ENCODE results near the gene PDZD2.
"Not testable (repeated sequence)": the region's sequence is repeated elsewhere in the genome, so short reads cannot be mapped to it uniquely, and the experiment has no call there.

PDZD2 gene

DNA sequence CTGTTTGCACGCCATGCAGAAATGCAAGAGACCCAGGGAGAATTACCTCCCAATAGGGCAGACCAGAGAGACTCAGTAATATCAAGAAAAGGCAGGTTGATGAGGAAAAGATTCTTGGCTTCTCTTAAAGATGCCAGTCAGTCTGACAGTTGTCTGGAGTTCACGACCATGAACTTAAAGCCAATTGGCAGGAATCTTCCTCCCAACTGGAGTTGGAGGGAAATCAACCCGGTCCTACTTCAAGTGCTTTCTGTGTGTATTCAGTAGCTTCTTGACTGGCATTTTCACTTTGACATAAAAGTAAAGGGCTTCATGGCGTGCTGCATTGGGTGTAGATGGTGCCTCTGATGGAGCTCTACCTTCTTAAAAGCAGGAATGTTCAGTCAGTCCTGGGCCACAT lies 390.9 kb downstream of the PDZD2 start:
- DNase-seq (ENCODE audit: low read depth in 1 of 2, low spot score in 1 of 2) = no peak

DNA sequence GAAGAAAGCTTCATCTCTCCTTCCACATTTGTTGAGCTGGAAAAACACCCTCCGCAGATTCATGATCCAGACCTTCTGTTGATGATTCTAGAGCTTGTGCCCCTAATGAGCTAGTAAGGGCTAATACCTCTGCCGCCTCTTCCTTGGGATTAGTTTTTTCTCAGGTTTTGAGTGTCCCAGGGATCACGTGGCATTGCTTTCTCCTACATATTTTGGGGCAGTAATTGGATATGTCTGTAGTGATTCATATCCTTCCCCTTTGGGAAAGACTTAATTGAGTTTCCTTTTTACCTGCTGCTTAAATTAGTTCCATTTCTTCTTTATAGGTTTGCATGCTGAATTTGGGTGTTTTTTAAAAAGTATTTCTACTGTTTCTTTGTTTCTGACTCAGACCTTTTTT lies 391.3 kb downstream of the PDZD2 start:
- DNase-seq (ENCODE audit: low read depth in 1 of 2, low spot score in 1 of 2) = no peak

DNA sequence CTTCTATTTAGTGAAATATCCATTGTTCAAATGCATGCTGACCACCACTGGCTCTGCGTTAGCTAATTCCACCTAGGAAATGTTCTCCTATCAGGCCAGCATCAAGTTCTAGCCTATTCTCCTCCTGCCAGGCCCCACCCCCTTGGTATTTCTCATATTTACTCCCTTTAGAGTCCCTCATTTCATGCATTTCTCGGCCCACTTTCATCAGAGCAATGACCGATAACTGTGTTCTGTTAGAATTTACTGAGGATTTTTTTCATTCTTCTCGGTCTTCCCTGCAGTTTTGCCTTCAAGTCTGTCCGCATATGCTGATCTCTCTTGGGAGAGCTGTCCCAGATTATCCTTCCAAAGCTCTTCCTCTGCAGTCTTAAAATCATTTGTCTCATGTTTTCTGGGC lies 391.8 kb downstream of the PDZD2 start:
- DNase-seq (ENCODE audit: low read depth in 1 of 2, low spot score in 1 of 2) = no peak

DNA sequence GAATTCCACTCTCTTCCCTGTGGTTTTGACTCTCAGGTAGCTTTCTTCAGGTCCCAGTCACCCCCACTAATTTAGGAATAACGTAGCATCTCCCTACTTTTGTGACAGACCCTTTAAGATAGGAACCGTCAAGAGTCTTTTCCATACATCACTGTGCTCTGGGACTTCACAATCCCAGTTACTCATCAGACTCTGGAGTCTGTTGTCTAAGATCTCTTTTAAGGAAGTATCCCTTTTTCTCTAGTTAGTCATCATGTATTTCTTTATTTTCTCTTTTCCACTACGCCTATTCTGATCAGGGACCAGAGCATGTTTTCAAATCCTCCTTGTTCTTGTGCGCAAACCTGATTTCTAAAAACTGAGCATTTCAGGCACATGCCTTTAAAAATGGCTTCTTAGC lies 392.2 kb downstream of the PDZD2 start:
- DNase-seq (ENCODE audit: low read depth in 1 of 2, low spot score in 1 of 2) = no peak

DNA sequence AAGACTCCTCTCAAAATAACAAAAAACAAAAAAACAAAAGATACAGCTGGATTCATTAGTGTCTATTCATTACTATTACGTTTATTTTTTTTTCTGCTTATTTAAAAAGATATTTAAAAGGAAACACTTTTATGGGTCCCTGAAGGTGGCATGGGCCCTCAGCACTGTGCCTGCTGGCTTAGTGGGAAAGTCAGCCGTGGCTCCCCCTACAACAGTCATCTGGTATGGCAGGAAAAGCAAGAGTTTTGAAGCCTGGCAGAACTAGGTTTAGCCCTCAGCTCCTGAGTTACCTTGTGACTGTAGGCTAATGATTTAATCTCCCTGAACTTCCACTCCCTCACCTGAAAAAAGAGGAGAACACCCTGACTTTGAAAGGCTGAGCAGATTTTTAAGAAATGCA lies 399.6 kb downstream of the PDZD2 start:
- no peak for DNase-seq (ENCODE audit: low read depth in 1 of 2, low spot score in 1 of 2)

DNA sequence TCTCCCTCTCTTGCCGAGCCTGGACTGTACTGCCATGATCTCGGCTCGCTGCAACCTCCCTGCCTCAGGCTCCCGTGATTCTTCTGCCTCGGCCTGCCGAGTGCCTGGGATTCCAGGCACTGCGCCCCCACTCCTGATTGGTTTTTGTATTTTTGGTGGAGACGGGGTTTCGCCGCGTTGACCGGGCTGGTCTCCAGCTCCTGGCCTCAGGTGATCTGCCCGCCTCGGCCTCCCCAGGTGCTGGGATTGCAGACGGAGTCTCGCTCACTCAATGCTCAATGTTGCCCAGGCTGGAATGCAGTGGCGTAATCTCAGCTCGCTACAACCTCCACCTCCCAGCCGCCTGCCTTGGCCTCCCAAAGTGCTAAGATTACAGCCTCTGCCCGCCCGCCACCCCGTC lies 400.2 kb downstream of the PDZD2 start:
- not testable (repeated sequence) for DNase-seq (ENCODE audit: low read depth in 1 of 2, low spot score in 1 of 2)

DNA sequence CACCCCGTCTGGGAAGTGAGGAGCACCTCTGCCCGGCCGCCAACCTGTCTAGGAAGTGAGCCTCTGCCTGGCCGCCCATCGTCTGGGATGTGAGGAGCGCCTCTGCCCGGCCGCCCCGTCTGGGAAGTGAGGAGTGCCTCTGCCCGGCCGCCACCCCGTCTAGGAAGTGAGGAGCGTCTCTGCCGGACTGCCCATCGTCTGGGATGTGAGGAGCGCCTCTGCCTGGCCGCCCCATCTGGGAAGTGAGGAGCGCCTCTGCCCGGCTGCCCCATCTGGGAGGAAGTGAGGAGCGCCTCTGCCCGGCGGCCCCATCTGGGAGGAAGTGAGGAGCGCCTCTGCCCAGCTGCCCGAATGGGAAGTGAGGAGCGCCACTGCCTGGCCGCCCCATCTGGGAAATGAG lies 400.7 kb downstream of the PDZD2 start:
- not testable (repeated sequence) for DNase-seq (ENCODE audit: low read depth in 1 of 2, low spot score in 1 of 2)

DNA sequence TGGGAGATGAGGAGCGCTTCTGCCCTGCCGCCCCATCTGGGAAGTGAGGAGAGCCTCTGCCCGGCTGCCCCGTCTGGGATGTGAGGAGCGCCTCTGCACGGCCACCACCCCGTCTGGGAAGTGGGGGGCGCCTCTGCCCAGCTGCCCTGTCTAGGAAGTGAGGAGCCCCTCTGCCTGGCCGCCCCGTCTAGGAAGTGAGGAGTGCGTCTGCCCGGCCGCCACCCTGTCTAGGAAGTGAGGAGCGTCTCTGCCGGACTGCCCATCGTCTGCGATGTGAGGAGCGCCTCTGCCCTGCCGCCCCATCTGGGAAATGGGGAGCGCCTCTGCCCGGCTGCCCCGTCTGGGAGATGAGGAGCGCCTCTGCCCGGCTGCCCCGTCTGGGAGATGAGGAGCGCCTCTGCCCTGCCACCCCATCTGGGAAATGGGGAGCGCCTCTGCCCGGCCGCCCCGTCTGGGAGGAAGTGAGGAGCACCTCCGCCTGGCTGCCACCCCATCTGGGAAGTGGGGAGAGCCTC lies 401.3 kb downstream of the PDZD2 start:
- not testable (repeated sequence) for DNase-seq (ENCODE audit: low read depth in 1 of 2, low spot score in 1 of 2)

DNA sequence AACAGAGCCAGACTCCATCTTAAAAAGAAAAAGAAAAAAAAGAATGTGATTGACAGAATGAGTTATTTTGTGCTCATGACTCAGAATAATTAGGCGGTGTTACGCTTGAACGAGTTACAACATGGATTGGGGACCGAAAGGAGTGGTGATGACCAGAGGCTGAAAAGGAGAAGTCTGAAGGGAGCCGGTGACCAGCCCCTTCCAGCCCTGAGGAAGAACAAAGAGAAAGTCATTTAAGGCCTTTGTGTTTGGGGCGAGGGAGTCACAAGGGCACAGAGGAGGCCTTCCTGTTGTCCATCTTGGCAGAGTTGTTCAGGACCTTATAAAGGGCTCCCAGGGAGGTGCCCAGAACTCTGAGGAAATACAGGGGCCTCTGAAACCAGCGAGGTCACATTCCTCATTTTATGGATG lies 403.6 kb downstream of the PDZD2 start:
- no peak for DNase-seq (ENCODE audit: low read depth in 1 of 2, low spot score in 1 of 2)

DNA sequence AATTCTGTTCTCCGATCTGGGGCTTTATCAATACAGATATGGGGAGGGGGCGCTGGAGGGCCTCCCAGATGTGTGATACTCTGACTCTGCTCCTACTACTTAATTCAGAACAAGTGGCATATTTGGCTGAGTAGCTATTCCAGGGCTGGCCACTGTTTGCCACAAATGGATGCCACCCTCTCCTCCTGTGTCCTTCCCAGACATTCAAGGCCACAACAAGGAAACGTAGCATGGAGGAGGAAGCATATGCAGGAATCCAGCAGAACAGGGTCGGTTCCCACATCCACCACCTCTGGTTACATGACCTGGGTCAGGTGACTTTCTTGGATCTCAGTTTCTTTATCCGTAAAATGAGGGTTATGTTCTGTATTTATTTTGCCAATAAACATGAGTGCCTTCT lies 404.2 kb downstream of the PDZD2 start:
- DNase-seq (ENCODE audit: low read depth in 1 of 2, low spot score in 1 of 2) = no peak

DNA sequence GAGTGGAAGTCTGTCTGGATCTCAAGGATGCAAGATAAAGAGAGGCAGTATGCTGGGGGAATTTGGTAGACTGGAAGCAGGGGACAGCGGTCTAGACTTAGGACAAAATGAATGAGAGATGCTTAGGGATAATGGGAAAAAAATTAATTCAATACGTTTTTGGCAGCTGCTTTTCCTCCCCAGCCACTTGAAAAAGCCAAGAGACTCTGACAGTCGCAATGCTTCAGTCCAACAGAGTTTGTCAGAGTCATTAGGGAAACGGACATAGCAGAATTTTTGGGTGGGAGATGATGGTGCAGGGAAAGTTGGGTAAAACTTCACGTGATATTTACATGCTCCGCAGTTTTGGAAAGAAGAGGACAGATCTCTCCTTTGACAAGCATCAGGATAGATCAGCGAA lies 405.5 kb downstream of the PDZD2 start:
- no peak for DNase-seq (ENCODE audit: low read depth in 1 of 2, low spot score in 1 of 2)

DNA sequence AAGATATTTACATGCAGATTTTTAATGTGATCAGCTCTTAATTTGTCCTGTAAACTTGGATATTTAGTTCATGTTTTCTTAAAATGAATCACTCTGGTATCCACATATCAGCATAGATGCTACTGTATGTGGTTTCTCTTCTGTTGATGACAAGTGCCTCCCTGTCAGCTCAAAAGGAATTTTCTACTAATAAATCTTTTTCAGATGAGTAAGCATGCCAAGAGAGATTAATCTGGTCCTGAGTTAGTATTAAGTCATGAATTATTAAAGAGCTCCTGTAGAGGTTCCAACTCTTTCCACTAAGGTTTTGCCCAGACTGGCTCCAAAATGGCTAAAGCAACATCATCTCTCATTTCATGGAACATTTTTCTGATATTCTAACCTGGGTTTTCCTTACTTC lies 406.0 kb downstream of the PDZD2 start:
- DNase-seq (ENCODE audit: low read depth in 1 of 2, low spot score in 1 of 2) = no peak

DNA sequence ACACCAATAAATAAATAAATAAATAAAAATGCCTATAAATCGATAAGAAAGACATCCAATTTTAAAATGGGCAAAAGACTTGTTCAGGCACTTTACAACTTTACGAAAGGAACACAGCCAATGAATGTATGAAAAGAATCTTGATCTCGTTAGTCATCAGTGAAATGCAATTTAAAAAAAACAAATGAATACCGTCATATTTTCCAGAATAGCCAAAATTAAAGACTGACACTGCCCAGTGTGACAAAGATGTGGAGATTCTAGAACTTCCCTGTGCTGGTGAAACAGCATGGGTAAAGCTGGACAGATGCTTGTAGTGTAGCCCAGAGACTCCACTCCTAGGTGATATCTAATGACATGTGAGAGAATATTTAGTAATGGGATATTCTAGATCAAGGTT lies 408.1 kb downstream of the PDZD2 start:
- DNase-seq (ENCODE audit: low read depth in 1 of 2, low spot score in 1 of 2) = no peak

DNA sequence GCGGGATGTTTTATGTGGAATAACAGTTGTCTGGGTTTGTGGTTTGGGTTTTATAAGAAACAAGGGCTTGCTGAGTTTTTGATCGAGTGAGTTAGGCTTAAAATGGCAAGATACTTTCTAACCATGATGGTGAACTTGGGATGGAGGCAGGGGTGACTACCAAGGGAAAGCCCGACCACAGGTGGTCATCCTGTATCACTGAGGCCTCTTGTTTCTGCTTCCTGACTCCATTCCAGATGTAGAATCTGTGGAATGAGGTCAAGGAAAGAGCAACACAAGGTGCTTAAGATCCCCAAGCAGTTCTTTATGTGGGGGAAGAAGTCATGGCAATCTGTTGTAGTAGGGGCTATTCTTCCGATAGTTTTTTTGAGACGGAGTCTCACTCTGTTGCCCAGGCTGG lies 412.9 kb downstream of the PDZD2 start:
- no peak for DNase-seq (ENCODE audit: low read depth in 1 of 2, low spot score in 1 of 2)

DNA sequence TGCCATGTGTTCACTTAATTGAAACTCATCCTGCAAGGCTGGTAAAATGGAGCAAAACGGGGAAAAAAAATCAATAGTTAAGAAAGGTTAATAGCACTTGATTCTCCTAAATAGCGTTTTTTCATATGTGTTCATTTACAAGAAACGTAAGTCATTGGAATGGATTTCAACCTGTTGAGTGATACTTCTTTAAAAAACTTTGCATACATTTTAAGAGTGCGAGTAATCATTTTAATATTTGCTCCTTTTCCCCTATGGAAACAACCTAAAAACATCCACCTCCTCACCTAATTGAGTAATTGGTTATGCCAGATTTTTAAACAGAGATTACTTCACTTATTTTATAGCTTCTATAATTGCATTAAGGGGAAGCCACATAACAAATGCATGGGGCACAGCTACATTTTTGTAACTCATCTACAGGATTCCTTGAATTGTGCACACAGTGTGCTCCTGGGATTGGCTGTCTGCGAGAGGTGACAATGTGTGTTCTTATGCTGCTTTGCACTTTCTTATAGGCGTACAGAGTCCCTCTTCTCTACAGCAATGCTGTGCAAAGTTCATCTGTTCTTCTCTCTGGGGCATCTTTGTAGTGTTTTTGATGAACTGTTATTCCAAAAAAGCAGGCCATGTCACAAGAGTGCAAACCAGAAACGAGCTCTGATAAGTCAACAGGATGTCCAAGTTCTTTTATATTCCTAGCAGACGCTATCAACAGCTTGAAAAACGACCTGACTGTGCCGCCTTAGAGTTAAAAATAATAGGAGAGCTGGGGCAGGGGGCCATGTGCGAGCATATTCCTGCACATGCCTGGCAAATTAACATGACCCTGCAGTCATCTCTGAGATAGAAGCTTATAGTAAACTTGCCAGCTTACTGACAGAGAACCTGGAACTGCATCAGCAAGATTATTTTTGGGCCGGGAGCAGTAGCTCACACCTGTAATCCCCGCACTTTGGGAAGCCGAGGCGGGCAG lies 417.2 kb downstream of the PDZD2 start:
- DNase-seq (ENCODE audit: low read depth in 1 of 2, low spot score in 1 of 2) = no peak

DNA sequence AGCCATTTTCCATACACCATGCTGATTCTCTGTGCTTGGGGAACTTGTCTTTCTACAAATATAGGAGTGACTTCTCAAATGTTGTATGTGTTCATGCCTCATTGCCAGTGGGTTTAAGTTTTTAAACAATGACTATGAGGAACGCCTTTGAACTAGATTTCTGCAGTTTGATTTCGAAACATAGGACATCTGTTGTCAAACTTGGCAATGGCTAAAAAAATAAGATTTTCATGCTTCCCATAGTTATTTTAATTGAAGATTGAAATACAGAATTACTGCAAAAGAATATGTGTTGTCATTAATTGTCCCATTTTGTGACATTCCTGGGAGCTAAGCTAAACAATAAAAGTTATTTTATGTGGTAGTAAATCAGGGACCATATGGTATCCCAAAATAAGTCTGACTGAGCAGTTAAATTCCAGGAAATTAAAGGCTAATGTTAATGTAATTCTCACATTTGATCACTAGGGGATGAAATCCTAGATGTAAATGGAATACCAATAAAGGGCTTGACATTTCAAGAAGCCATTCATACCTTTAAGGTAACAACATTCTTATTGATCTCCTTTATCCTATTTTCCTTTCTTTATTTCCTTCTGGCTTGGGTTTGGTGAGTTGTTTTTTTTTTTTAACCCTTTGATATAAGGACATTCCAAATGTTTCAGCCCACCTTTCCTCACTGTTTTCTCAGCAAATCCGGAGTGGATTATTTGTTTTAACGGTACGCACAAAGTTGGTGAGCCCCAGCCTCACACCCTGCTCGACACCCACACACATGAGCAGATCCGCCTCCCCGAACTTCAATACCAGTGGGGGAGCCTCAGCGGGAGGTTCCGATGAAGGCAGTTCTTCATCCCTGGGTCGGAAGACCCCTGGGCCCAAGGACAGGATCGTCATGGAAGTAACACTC lies 418.5 kb downstream of the PDZD2 start:
- DNase-seq (ENCODE audit: low read depth in 1 of 2, low spot score in 1 of 2) = no peak

DNA sequence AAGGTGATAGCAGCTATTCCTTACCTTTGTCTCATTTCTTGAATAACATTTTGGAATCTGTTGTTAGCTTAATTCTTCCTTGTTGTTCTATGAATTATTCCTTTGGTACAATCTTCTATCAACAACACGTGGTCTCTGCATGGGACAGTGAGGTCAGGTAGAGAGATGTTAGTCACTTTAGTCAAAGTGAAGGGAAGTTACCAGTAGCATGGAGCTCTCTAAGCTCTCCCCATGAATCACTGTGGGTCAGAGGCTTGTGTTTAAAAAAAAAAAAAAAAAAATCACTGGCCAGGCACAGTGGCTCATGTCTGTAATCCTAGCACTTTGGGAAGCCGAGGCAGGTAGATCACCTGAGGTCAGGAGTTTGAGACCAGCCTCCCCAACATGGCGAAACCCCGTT lies 419.2 kb downstream of the PDZD2 start:
- DNase-seq (ENCODE audit: low read depth in 1 of 2, low spot score in 1 of 2) = no peak

DNA sequence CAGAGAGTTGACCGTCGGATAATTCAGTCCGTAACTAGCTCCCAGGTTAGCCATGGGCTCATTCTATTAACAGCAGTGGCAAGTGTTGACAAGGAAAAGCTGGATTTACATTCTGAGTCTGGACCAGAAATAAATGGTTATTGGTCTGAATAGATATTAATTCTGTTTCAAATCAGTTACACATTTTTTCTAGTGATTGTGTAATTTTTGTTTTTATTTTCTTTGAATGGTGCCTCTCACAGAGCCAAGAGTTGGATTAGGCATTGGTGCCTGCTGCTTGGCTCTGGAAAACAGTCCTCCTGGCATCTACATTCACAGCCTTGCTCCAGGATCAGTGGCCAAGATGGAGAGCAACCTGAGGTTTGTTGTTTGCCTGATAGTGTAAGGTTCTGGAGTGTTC lies 420.1 kb downstream of the PDZD2 start:
- no peak for DNase-seq (ENCODE audit: low read depth in 1 of 2, low spot score in 1 of 2)

DNA sequence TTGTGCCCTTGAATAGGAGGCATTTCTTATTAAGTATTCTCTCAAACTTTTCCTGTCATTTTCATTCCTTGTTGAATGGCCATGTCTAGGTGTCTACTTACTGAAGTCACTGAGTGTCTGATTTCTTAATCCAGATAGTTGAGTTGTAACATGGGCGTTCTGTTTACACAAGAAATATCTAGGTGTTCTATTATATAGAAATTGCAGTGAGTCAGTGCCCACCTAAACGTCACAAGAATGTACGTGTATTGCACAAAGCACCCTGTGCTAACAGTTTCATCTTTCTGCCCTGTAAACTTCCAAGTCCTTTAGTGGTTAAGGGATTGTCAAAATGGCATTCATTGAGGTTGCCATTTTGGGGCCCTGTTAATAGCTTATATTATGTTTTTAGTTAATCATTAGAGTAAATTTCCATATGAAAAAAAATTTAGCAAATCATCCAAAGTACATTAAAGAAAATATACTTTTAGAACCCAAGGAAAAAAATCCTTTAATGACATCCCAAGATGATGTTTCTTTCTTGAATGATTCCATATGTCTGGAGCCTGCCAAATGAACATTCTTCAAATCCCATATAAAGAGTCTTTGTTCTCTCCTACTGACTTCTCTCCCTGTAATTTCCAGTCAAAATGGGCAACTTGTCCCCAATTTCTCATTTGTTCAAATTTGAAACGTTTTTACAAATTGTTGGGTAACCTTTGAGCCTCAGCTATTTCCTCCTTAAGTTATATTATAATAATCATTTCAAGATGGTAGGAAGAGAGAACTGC lies 421.0 kb downstream of the PDZD2 start:
- DNase-seq (ENCODE audit: low read depth in 1 of 2, low spot score in 1 of 2) = no peak

DNA sequence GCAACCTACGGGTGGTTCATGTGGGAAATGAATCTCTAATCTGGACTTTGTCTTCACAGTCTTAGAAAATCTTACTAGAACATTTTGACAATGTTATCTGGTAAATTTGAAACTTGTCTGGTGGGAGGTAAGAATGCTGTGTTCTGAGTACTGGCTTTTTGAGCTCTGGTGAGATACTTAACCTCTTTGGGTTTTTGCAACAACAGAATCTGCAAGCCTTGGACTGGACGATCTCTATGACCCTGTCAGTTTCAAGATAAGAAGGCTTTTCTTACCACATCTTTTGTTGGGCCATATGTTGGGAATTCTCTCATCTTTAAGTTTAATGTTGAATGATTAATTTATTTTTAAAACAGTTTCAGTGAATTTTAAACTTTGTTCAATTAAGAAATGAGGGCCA lies 422.3 kb downstream of the PDZD2 start:
- no peak for DNase-seq (ENCODE audit: low read depth in 1 of 2, low spot score in 1 of 2)

DNA sequence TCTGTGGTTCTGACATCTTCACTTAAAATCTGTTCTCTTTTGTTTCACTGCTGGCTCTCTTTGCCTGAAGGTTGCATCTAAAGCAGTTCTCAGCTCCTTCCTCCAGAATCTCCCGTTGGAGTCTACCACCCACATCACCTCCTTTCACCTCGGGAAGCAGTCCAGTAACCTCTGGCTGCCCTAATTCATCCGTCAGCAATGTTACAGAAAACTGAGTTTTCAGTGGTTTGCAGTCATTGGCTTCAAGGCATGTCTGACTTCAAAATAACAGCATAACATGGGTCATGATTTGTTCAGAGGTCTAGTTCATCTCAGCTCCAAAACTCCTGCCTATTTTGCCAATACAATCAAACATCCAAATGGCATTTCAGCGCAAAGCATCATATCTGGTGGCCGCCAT lies 427.5 kb downstream of the PDZD2 start:
- no peak for DNase-seq (ENCODE audit: low read depth in 1 of 2, low spot score in 1 of 2)
